ENCODE results near the gene FOXD4L6.
"Not testable (repeated sequence)": the region's sequence is repeated elsewhere in the genome, so short reads cannot be mapped to it uniquely, and the experiment has no call there.

Gene FOXD4L6

DNA sequence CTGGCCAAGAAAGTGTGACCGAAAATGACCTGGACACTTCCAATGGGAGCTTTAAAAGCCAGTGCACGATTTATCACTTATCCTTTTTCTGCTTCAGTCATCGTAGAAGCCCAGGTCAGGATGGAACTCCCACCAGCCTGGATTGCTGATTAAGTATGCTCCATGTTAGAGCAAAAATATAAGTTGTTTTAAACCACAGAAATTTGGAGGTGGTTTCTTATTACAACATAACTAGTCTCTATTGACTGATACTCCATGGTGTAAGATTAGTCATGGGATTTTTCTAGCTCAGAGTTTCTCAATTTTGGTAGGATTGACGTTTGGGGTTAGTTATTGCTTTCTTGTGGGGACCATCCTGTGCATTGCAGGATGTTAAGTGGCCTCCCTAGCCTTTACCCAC lies 29.7 kb downstream of the FOXD4L6 start:
- not testable (repeated sequence) for ATAC-seq

GRCh38 chr9:41095060-41095459 lies 33.4 kb downstream of the FOXD4L6 start:
- ATAC-seq: not testable (repeated sequence)

DNA sequence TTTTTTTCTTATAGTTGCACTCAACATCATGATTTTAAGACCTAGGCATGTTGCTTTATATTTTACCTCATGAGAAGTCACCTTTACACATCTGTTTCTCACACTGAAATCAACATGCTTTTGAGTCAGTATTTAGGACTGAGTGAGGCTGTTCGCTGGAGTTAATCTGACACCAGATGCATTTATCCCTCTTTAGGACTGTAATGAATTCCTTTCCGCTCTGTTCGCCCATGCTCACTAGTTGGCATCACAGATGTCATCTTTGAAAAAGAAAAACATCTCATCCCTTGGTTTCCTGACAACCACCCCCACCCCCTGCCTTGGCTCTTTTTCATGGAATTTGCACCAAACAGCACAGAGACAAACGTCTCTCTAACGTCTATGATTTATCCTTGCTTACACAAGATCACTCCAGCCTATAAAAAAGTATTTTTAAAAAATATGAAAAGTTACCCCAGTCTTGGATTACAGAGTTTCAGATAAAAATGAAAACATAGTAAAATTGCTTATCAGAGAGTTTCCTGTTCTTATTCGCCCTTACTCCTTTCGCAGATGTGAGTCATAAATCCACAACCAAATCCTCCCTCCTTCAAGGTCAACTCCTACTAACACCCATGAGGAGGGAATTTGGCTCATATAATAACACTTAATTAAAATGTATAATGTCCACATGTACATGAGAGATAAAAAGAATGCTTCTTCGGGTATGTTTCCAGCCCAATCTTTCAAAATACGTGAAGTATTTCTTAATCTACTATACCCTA lies 34.3 kb downstream of the FOXD4L6 start:
- not testable (repeated sequence) for ATAC-seq

GRCh38 chr9:41090922-41091321 lies 37.6 kb downstream of the FOXD4L6 start:
- not testable (repeated sequence) for ATAC-seq

DNA sequence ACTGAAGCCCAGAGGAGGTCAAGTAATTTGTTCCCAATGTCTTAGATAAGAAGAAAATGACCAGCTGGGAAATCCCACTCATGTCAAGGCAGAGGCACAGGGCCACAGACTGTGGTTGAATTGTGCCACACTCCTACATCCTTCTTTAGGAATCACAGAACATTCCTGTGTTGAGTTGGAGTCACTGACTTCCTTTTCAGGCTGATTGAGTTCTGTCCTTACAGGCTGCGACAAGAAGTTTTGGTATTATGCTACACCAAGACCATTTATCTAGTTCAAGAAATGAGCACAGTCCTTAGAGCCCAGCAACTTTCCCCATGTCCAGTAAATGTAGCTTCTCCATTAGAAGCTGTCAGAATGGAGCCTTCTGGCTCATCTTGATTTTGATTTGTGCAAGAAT lies 38.1 kb downstream of the FOXD4L6 start:
- not testable (repeated sequence) for ATAC-seq

GRCh38 chr9:41088450-41089059 lies 39.9 kb downstream of the FOXD4L6 start:
- peak; percentile 60 to 72 for ATAC-seq

DNA sequence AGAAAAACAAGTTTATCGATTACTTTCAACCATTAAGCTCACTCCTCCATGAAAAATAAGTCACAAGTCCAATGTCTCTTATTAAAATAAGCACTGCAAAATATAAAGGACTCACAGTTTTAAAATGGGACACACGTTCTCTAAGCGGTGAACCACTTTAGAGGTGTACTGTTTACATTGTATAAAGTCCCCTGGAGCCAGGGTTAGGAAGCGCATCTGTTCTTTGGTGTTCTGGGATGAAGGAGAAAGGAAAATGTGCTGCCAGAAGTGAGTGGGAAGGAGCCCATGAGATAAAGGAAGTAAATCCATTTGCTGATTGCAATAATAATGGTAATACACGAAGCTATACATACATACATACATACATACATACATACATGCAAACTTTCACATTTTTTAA lies 40.6 kb downstream of the FOXD4L6 start:
- ATAC-seq: not testable (repeated sequence)

- not testable (repeated sequence) for ATAC-seq
Observed at GRCh38 chr9:41087157-41087780, 41.2 kb downstream of the FOXD4L6 start.

DNA sequence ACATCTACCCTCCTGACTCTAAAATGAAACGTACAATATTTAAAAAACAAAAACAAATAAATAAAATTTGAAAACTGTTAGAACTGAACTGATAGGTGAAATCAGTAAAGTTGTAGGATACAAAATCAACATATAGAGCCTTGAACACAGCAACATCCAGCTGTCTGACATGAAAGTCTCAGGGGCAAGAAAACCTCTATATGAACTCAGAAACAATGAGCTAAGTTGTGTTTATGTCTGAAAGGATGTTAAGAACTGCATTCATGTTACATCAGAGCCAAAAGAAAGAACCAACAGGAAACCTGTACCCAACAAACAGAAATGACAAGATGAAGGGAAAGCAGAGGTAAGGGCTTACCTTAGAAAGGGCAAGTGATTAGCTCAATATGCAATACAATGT lies 41.8 kb downstream of the FOXD4L6 start:
- not testable (repeated sequence) for ATAC-seq

DNA sequence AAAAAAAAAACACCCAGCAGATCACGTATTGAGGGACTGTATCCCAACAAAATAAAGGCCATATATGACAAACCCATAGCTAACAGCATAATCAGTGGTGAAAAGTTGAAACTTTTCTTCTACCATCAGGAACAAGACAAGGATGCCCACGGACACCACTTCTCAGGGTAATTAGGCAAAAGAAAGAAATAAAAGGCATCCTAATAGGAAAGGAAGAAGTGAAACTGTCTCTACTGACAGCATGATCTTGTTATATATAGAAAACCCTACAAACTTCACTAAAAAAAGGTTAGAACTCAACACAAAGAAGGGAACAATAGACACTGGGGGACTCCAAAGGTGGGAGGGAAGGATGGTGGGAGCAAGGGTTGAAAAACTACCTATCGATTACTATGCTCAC lies 42.3 kb downstream of the FOXD4L6 start:
- ATAC-seq: not testable (repeated sequence)

GRCh38 chr9:41082358-41082757 lies 46.1 kb downstream of the FOXD4L6 start:
- ATAC-seq: not testable (repeated sequence)

DNA sequence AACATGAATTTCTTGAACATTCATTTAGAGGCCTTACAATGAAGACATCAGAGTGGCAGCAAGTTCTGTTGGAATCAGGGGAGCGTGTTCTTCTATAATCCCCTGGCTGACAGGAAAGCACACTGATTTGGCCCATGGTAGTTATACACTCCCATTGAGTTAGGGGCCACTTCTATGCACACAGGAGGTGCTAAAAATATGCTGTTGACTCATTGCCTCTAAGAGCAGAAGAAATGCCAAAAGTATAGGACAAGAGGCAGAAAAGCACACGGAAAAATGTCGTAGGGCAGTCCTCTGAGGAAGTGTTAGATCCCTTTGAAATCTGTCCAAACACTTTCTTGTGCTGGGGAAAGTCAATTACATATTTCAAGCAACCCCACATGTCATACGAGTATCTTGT lies 49.0 kb downstream of the FOXD4L6 start:
- ATAC-seq: not testable (repeated sequence)

GRCh38 chr9:41077586-41077985 lies 50.9 kb downstream of the FOXD4L6 start:
- ATAC-seq: not testable (repeated sequence)
